Activated effector memory CD4-positive, alpha-beta T cell treated with Interleukin-2 at 50 U/mL for 16 hours (primary cell): Measurements from ENCODE around the gene CASTOR2.
"Not testable (repeated sequence)": the region's sequence is repeated elsewhere in the genome, so short reads cannot be mapped to it uniquely, and the experiment has no call there.

Experiments used
- DNase-seq: peaks from one replicate; pipeline ENCODE4 v3.0.0-alpha.2; 2020

CASTOR2 gene

DNA sequence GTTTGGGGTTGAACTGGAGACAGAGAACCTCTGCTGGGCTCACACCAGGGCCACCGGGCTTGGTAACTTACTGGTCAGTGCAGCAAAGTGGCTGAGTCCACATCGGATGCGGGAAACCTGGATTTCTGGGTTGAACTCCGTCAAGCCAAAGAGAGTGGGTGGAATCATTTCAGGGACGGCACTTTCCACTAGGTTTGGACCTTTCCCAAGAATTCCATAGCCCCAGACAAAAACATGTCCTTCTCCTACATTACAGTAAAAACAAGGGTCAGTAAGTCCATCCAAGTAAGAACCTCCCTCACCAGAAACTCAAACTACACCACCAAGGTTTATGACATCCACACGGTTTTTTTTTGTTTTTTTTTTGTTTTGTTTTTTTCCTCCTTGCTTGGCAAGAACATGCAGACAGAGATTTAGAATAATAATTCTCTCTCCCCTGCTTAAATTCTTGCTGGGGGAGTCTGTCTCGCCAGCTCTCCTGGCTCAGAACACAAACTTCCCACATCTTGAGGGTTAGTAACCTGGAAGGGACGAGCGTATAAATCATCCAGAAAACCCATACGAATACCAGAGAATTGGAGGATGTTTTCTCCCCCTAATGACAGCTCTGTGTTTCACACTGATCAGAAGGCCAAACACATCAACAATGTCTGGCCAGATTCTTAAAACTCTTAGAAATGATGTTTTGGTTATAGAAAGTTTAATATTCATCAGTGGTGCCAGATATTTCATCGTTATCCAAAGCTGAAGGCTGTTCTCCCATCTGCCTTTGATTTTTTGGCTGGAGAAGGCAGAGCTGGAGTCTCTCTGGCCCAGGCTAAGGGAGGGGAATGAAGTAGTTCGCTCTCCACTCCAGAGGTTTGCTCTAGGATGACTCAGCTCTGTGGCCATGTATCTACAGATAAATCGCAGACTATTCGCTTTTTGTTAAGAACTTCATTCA is 91.6 kb downstream of the CASTOR2 start:
- no peak for DNase-seq

DNA sequence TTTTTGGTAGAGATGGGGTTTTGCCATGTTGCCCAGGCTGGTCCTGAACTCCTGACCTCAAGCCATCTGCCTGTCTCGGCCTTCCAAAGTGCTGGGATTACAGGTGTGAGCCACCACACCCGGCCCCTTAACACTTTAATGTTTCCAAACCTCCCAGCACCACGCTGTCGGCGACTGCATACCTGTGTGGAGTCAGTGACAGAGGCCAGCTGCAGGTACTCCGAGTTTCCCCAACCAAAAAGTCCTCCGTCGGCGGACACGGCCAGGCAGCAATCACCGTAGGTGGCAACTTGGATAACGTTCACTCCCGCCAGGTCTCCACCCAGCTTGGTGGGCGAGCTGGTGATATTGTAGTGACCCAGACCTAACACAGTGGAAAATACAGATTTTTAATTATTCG is 93.9 kb downstream of the CASTOR2 start:
- no peak for DNase-seq

GRCh38 chr7:75064291-75064690 is 99.8 kb downstream of the CASTOR2 start:
- no peak for DNase-seq

DNA sequence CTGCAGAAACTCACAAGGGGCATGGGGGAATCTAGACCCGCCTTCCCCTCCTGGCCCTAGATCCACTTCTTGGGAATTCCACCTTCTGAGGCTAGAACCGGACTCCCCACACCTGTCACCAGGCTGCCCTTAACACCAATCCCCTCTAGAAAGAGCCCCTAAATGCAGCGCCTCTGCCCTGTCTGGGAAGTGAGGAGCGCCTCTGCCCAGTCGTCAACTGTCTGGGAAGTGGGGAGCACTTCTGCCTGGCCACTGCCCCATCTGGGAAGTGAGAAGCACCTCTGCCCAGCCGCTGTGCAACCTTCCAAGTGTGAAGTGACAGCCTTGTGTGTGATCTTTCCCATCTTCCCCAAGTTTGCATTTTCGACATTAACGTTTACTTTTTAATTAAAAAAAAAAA is 100.3 kb downstream of the CASTOR2 start:
- DNase-seq = no peak

GRCh38 chr7:75066521-75066920 is 102.0 kb downstream of the CASTOR2 start:
- no peak for DNase-seq

GRCh38 chr7:75072981-75073283 is 108.4 kb downstream of the CASTOR2 start:
- DNase-seq = no peak

GRCh38 chr7:75074262-75074641 is 109.7 kb downstream of the CASTOR2 start:
- not testable (repeated sequence) for DNase-seq
